GM21526 (cell line): ENCODE data around the gene CALML4.
"Not testable (repeated sequence)": the region's sequence is repeated elsewhere in the genome, so short reads cannot be mapped to it uniquely, and the experiment has no call there.

ENCODE experiments used
- ATAC-seq: cut with Tn5 transposase; IDR thresholded peaks from one replicate; pipeline ENCODE4 v1.9.1; 2021; ENCODE audit warnings: moderate library complexity; ENCODE audit not compliant: unreplicated experiment, low FRiP score

Gene CALML4

DNA sequence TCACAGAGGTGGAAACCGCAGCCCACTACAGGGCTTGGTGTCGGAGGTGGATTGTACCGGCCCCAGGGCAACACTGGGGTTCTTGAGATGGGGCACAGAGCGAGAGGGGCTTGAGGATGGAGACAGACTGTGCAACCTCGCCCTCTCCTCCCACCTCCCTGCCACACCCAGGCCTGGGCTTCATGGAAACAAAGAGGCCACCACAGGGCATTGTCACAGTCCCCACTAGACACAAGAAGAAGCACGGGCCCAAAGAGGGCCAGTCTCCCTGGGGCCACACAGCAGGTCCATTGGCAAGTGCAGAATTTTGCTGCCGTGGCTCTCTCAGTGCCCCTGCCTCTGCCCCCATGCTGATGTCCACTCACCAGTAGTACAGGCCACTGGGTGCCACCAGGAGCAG lies 4.1 kb upstream of the CALML4 start:
- no peak for ATAC-seq

DNA sequence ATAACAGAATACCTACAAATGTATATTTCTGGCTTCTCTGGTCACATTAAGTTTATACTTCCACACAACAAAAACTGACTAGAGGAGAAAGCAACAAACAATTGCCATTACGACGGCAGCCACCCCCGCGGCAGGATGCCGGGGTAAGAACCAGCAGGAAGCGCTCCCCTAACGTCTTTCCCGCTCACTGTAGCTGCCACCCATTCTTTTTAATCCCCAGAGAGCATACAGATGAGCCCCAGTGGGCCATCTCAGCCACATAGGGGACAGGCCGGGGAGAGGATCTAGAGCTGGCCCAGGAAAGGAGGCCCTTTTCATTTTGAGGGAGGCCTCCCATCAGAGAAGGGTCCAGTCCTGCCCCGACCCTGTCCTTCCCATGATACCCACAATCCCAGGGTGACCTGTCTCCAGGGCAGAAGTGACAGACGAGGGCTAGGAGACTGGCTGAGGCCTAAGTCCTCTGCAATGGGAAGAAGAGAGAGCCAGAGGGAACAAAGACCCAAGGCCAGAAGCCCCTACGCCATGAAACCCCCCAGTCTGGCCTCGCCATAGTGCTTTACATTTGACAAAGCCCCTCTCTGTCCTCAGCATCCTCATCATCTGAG lies 3.6 kb upstream of the CALML4 start:
- no peak for ATAC-seq

GRCh38 chr15:68208136-68208535 lies 3.0 kb upstream of the CALML4 start:
- no peak for ATAC-seq

DNA sequence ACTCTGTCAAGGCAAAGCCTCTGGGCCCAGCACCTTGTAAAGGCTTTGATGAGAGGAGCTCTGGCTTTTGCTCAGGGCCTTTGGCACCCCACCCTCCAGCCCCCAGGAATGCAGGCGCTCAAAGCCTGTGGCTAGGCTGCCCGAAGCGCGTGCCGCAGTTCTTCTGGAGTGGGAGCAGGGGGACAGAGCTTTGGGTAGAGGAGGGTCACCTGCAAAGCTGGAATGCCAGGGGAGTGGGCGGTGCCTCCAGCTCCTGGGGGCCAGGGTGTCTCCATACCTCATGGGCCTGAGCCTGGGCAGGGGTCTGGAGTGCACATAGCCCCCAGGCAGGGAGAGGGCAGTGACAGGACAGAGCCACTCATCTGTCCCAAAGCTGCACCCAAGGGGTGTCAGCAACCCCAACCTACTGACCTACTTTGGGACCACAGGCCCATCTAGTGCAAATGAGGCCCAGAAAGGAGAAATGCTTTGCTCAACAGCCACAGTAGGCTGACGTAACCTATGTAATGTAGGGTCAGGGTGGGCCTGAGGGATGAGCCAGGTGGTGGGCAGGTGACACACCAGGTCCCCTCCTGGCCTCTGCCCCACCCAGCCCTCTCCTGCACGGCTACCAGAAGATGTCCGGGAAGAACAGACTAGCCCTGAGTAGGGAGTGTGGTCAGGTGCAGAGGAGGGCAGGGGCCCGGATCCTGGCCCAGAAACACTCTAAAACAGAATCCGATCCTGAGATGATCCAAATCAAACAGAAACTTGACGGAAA lies 2.2 kb upstream of the CALML4 start:
- ATAC-seq: no peak

- no peak for ATAC-seq
These were observed 1.6 kb upstream of the CALML4 start for GRCh38 chr15:68206711-68207151.

DNA sequence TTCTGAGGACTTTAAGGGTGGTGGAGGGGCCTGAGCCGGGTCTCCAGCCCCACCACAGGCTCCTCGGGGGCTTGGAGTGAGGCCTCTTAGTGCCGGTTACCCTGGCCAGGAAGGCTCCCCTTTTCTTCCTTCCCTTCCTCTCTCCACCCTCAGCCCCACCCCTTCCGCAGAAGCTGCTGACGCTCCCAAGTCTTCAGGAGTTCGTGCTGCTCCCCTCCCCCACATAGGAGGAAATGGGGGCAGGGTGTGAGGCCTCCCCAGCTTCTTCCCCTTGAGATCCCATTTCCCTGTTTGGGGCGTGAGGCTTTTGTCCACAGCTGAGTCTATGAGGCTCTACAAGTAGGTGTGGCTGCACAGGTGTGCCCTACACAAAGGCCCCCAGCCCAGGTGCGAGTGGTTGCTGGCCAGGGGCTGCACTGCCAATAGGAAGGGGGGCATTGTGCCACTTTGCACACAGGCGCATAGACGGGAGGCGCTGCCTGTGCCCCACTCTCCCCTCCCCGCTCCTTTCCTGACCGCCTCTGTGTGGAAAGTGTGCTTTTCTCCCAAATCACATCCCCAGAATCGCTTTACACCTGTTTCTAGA lies 915 bp upstream of the CALML4 start:
- ATAC-seq: no peak

DNA sequence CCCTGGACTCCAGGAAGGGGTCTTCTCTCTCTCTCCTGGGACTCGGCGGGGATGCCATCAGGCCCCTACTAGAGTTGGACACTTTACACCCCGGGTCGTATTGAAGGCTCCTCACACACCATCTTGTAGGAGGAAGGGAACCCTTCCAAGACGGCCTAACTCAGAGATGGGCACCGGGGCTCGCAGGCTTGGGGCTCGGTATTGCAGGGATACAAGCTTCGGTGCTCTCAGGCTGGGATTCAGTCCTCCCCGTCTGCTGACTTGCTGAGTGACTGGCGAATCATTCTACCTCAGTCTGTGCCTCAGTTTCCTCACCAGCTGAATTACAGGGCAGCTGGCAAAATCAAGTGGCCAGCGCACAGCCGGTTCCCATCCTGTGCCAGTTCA lies 419 bp upstream of the CALML4 start:
- ATAC-seq: no peak

- ATAC-seq: no peak
These were observed 771 bp downstream of the CALML4 start for GRCh38 chr15:68204361-68204760.

- no peak for ATAC-seq
These were observed 1.2 kb downstream of the CALML4 start for GRCh38 chr15:68203956-68204355.

GRCh38 chr15:68203486-68203885 lies 1.6 kb downstream of the CALML4 start:
- no peak for ATAC-seq

- not testable (repeated sequence) for ATAC-seq
These were observed 2.1 kb downstream of the CALML4 start for GRCh38 chr15:68202994-68203393.

- ATAC-seq: no peak
These were observed 3.3 kb downstream of the CALML4 start for GRCh38 chr15:68201879-68202261.

- no peak for ATAC-seq
These were observed 3.8 kb downstream of the CALML4 start for GRCh38 chr15:68201153-68201878.

GRCh38 chr15:68200016-68200861 lies 4.9 kb downstream of the CALML4 start:
- ATAC-seq: no peak

DNA sequence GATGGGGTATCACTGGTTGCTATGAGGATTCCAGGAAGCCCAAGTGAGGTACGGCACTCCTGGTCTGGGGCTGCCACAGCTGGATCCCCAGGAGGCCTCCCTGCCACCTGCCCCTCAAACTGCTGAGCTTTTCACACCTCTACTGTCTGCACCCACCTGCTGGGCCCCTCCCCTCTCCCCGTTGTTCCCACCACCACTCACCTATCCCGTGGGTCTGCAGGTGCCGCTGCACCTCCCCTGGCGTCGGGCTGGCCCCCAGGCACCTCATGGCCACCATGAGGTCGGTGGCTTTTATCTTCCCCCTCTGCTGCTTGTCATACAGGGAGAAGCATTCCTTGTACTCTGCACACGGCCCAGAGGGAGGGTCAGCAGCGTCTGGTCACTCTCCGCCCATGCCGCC lies 5.8 kb downstream of the CALML4 start:
- ATAC-seq: no peak

GRCh38 chr15:68197661-68198437 lies 7.3 kb downstream of the CALML4 start:
- no peak for ATAC-seq

GRCh38 chr15:68197170-68197492 lies 8.0 kb downstream of the CALML4 start:
- ATAC-seq: no peak

- no peak for ATAC-seq
These were observed 8.5 kb downstream of the CALML4 start for GRCh38 chr15:68196445-68197169.
